ENCODE measurements around the gene ADCY4.

DNA sequence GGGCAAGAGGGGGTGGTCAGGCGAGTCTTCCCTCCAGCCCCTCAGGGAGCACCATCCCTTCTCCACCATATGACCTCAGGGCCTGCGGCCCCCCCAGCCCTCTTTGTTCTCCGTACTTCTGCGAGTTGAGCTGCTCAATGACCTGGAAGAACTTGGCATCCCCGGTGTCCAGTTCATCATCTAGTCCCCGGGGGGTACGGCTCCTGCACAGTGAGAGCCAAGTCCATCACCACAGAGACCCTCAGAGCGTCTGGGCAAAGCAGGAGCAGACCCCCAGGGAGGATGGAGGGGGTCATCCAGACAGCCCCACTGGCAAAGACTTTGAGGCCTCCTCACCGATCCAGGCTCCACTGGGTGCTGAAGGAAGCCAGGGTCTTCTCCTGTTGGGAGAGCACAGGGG lies 8.9 kb downstream of the ADCY4 start:
- TF ChIP-seq ZFP30 (CRISPR knock-in tag; IDR thresholded peaks at IDR 0.05) (no peak), ARNTL (CRISPR knock-in tag; IDR thresholded peaks at IDR 0.05; ENCODE audit: borderline replicate concordance, low read depth) (no peak), ISL1 (CRISPR knock-in tag; IDR thresholded peaks at IDR 0.05) (no peak), ZNF70 (CRISPR knock-in tag; IDR thresholded peaks at IDR 0.05) (no peak), TCF4 (CRISPR knock-in tag; IDR thresholded peaks at IDR 0.05; ENCODE audit: borderline replicate concordance) (no peak), OSR1 (CRISPR knock-in tag; IDR thresholded peaks at IDR 0.05) (no peak), PPARA (CRISPR knock-in tag; IDR thresholded peaks at IDR 0.05; ENCODE audit: borderline replicate concordance) (no peak), ZNF8 (CRISPR knock-in tag; IDR thresholded peaks at IDR 0.05) (no peak)
- TF ChIP-seq, protein P1, sequence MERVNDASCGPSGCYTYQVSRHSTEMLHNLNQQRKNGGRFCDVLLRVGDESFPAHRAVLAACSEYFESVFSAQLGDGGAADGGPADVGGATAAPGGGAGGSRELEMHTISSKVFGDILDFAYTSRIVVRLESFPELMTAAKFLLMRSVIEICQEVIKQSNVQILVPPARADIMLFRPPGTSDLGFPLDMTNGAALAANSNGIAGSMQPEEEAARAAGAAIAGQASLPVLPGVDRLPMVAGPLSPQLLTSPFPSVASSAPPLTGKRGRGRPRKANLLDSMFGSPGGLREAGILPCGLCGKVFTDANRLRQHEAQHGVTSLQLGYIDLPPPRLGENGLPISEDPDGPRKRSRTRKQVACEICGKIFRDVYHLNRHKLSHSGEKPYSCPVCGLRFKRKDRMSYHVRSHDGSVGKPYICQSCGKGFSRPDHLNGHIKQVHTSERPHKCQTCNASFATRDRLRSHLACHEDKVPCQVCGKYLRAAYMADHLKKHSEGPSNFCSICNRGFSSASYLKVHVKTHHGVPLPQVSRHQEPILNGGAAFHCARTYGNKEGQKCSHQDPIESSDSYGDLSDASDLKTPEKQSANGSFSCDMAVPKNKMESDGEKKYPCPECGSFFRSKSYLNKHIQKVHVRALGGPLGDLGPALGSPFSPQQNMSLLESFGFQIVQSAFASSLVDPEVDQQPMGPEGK (CRISPR knock-in tag; IDR thresholded peaks at IDR 0.05; ENCODE audit: borderline replicate concordance): no peak
- TF ChIP-seq, protein P2, sequence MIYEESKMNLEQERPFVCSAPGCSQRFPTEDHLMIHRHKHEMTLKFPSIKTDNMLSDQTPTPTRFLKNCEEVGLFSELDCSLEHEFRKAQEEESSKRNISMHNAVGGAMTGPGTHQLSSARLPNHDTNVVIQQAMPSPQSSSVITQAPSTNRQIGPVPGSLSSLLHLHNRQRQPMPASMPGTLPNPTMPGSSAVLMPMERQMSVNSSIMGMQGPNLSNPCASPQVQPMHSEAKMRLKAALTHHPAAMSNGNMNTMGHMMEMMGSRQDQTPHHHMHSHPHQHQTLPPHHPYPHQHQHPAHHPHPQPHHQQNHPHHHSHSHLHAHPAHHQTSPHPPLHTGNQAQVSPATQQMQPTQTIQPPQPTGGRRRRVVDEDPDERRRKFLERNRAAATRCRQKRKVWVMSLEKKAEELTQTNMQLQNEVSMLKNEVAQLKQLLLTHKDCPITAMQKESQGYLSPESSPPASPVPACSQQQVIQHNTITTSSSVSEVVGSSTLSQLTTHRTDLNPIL (CRISPR knock-in tag; IDR thresholded peaks at IDR 0.05; ENCODE audit: low read depth): no peak

All from SK-N-SH treated with all-trans-retinoic acid at 6 μM for 48 hours (cell line).